Colonic mucosa (tissue), 4 donors: Measurements from ENCODE around the gene IMP3. TPM values are rescaled to one million over a fixed set of nuclear protein-coding genes. Genes with fewer than 3 reads are reported as not detected.
A peak's percentile ranks its signal among the peaks of the same experiment; 100 is the strongest.
"Not testable (repeated sequence)": the region's sequence is repeated elsewhere in the genome, so short reads cannot be mapped to it uniquely, and the experiment has no call there.

Experiments used
- DNase-seq: peaks from one replicate; pipeline ENCODE4 v3.0.0-alpha.2; 2020
- H3K27ac ChIP-seq: fragments of 200-600 bp; one replicate; pipeline ENCODE4 v1.8.0; 2021
- H3K27me3 ChIP-seq: fragments of 200-600 bp; one replicate; pipeline ENCODE4 v1.8.0; 2021
- H3K36me3 ChIP-seq: fragments of 200-600 bp; one replicate; pipeline ENCODE4 v1.8.0; 2021
- H3K4me1 ChIP-seq: fragments of 200-600 bp; one replicate; pipeline ENCODE4 v1.8.0; 2021; ENCODE audit warnings: mild to moderate bottlenecking
- H3K4me3 ChIP-seq: fragments of 200-600 bp; one replicate; pipeline ENCODE4 v1.8.0; 2021
- H3K9ac ChIP-seq, 2 donors: one replicate each; pipeline ENCODE4 v1.7.0; 2013; ENCODE audit warnings: control low read depth in 2 of 2, low read depth in 2 of 2, low read length in 2 of 2
- H3K9me3 ChIP-seq: fragments of 200-600 bp; one replicate; pipeline ENCODE4 v1.8.0; 2021
- intact Hi-C: fragments of 100-400 bp; cut with DNase I; formaldehyde crosslinking; loops from one replicate; pipeline ENCODE4 v1.14.1; 2022
- total RNA-seq, 2 donors: library from RNA; stranded (reverse); fragmentation: NEBNext Ultra II Directional in 1 of 2; extraction: Animal tissue kit (Norgen Biotek cat#: 25700) in 1 of 2; gene quantifications; one replicate each; pipeline ENCODE4 v1.2.1, GENCODE V29; 2021
- TF ChIP-seq, protein P1 (sequence below): fragments of 200-600 bp; IDR thresholded peaks from one replicate; pipeline ENCODE4 v1.8.0; 2022; ENCODE audit warnings: antibody characterized with exemption, mild to moderate bottlenecking
- donor health status: healthy.
- donor health status: DM: no; HTN: no; CAD: no.
- donor health status: DM: no; HTN: no; CAD: no.

Gene IMP3
- total RNA-seq, 2 donors from 2014 or later, result 55.3 to 94.6 TPM

DNA sequence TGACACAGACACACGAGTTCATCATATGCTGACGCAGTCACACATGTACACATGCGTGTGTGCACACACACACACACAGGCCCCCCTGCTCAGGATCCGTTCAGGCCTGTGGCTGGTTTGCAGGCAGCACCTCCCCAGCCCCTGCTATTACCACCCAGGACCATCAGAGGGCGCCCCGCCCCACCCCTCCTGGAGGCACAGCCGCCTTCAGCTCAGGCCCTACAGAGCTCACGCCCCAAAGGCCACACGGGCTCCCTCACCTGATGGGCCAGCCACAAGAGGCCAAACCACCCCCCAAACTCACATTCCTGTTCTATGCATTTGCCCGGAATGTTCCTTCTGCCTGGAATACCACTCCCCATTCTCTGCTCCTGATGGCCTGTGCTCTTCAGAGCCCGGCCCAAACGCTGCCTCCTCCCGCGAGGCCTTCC is 46.2 kb upstream of the IMP3 start:
- DNase-seq, result peak; percentile 84
- H3K27me3 ChIP-seq, H3K4me3 ChIP-seq, H3K9ac ChIP-seq, H3K9me3 ChIP-seq, H3K4me1 ChIP-seq, H3K36me3 ChIP-seq, H3K27ac ChIP-seq: not testable (repeated sequence)
- TF ChIP-seq, protein P1, sequence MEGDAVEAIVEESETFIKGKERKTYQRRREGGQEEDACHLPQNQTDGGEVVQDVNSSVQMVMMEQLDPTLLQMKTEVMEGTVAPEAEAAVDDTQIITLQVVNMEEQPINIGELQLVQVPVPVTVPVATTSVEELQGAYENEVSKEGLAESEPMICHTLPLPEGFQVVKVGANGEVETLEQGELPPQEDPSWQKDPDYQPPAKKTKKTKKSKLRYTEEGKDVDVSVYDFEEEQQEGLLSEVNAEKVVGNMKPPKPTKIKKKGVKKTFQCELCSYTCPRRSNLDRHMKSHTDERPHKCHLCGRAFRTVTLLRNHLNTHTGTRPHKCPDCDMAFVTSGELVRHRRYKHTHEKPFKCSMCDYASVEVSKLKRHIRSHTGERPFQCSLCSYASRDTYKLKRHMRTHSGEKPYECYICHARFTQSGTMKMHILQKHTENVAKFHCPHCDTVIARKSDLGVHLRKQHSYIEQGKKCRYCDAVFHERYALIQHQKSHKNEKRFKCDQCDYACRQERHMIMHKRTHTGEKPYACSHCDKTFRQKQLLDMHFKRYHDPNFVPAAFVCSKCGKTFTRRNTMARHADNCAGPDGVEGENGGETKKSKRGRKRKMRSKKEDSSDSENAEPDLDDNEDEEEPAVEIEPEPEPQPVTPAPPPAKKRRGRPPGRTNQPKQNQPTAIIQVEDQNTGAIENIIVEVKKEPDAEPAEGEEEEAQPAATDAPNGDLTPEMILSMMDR, result peak; percentile 87
- intact Hi-C loops, result loop anchor here (5.0 to 10.0 kb wide), 2 partner anchors 49 to 116 kb away; no protein-coding TSS in a partner anchor

DNA sequence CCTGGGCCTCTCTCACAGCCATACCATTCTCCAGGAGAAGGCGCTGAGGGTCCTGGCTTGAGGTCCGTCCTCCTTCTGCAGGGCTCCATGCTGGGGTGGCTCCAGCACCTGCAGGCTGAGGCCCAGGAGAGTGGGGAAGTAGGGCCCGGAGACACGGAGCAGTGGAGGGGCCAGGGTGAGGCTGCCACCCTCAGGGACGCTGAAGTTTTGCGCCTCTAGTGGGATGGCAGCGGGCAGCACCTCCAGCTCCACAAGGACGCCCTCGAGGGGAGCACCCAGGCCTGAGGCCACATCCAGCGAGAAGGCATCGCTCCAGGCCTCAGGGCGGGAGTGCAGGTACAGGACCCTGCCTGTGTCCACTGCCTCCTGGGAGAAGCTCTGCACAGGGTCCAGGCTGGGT is 45.2 kb upstream of the IMP3 start:
- H3K4me1 ChIP-seq, result no peaks in the 10 kb centered on the region
- no peaks in the 10 kb centered on the region for H3K27me3 ChIP-seq
- H3K36me3 ChIP-seq, result no peaks in the 10 kb centered on the region
- intact Hi-C loops, result loop anchor here (5.0 to 10.0 kb wide), 2 partner anchors 50 to 117 kb away; no protein-coding TSS in a partner anchor
- H3K9ac ChIP-seq, result no peak overlapping the region
- no peaks in the 10 kb centered on the region for H3K9me3 ChIP-seq
- no peak overlapping the region for H3K27ac ChIP-seq
- no peak for DNase-seq
- TF ChIP-seq, protein P1, result no peak
- H3K4me3 ChIP-seq, result no peak overlapping the region

DNA sequence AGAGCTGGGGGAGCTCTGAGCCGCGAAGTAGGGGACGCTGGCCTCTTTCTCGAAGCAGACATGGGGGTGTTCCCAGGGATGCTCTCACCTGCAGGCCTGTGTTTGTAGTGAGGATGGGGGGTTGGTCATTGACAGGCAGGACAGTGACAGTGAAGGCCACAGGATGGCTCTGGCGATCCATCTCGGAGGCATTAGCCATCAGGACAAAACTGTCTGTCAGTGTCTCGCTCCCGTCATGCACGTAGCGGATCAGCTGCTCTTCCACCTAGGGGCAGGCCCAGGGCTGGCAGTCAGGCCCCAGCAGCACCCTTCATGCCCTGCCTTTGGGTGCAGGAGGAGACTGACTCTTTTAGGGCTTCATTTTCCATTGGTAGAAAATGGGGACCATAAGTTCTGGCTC is 44.6 kb upstream of the IMP3 start:
- H3K36me3 ChIP-seq, result no peaks in the 10 kb centered on the region
- no peak overlapping the region for H3K4me3 ChIP-seq
- H3K4me1 ChIP-seq, result no peaks in the 10 kb centered on the region
- H3K9ac ChIP-seq, result no peak overlapping the region
- no peak for DNase-seq
- H3K9me3 ChIP-seq, result no peaks in the 10 kb centered on the region
- no peaks in the 10 kb centered on the region for H3K27me3 ChIP-seq
- intact Hi-C loops, result loop anchor here (5.0 to 10.0 kb wide), 3 partner anchors 50 to 317 kb away; partner anchors contain the start of gene MAN2C1
- H3K27ac ChIP-seq, result no peak overlapping the region
- TF ChIP-seq, protein P1, result no peak

DNA sequence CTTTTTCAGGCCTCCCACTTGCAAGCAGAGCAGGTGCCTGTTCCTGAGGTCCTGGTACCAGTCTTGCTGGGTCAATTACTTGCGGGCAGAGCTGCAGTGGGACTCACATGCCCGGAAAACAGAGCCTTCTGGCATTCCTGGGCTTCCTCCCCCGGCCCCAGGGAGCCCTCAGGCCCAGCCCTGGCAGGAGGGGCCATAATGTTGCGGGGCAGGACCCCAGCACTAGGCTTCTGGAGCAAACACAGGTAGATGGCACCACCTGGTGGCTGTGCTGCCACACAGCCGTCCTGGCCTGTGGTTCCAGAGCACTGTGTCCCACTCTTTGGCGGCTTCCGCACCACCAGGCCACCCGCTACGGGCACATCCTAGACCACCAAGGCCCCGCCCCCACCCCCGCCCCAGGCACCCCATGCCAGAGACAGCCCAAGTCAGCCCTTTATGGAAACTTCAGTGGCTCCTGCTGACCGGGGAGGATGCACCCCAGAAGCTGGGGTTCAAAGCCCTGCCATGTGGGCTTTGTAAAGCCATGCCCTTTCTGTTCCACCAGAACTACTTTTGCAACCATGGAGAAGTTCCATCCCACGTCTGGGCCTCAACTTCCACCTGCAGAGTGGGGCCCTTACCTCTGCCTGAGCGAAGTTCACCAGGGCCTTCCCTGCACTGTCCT is 43.8 kb upstream of the IMP3 start:
- not testable (repeated sequence) for H3K9me3 ChIP-seq, H3K36me3 ChIP-seq, H3K4me3 ChIP-seq, H3K9ac ChIP-seq, H3K4me1 ChIP-seq, H3K27ac ChIP-seq, H3K27me3 ChIP-seq
- intact Hi-C loops, result loop anchor here (5.0 to 10.0 kb wide), 2 partner anchors 51 to 316 kb away; partner anchors contain the start of gene MAN2C1
- DNase-seq, result peak; percentile 59
- TF ChIP-seq, protein P1, result peak; percentile 70

DNA sequence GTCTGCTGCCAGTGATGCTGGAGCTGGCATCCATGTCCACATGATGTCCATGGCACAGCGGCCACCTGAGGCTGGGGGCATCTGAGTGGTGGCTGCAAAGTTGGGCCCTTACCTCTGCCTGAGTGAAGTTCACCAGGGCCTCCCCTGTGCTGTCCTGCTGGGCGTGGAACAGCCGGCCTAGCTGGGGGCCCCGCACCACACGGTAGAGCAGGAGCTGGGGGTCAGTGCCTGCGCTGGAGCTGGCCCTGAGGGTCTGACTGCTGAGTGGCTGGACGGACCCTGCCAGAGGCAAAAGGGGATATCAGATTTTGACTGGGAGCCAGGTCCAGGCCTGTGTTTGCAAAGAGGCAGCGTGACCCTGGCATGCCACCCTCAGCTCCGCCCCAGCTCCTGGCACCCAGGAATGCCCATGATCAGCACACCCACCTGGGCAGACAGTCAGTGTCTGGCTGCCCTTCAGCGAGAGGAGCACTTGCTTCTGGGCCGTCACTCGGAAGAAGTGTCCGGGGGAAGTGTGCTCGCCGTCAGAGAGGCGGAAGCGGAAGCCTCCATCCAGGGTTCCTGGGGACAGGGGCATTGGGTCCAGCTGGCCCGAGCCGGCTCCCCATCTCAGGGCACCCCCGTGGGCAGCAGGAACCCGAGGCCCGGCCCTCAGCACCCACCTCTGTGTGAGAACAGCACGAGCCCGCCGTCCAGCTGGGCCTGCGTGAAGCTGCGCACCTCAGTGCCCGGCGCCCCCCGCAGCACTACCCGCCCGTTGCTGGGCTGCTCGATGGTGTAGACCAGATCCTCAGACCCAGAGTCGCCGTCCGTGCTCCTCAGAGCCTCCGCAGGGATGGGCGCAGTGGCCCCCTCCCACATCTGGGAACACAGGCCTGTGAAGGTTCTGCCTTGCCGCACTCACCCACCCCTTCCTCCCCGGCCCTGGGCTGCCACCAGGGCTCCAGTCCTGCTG is 42.4 kb upstream of the IMP3 start:
- no peaks in the 10 kb centered on the region for H3K36me3 ChIP-seq
- H3K27ac ChIP-seq, result no peak overlapping the region
- H3K27me3 ChIP-seq, result no peaks in the 10 kb centered on the region
- intact Hi-C loops, result loop anchor here (5.0 to 10.0 kb wide), 2 partner anchors 52 to 315 kb away; partner anchors contain the start of gene MAN2C1
- no peak overlapping the region for H3K9ac ChIP-seq
- H3K4me3 ChIP-seq, result no peak overlapping the region
- no peak for DNase-seq
- no peaks in the 10 kb centered on the region for H3K4me1 ChIP-seq
- no peaks in the 10 kb centered on the region for H3K9me3 ChIP-seq
- TF ChIP-seq, protein P1, result no peak
